ENCODE measurements around the gene SERPIND1. TPM values are rescaled to one million over a fixed set of nuclear protein-coding genes. Genes with fewer than 3 reads are reported as not detected.
"Not testable (repeated sequence)": the region's sequence is repeated elsewhere in the genome, so short reads cannot be mapped to it uniquely, and the experiment has no call there.

SERPIND1 gene
- total RNA-seq, 4 donors from 2014 or later: 2.6 TPM; not detected in 3

- DNase-seq: no peak
- WGBS, 2 donors: 90 to 95% methylated on average over 3 to 9 of the region's 10 CpGs
- no peaks in the 10 kb centered on the region for H3K4me1 ChIP-seq
- peaks cover 33 to 36% of the 10 kb centered on the region in 2 donors for H3K36me3 ChIP-seq
- intact Hi-C loops (cut with DNase I): no loop called here
- H3K9me3 ChIP-seq: no peaks in the 10 kb centered on the region
- H3K4me3 ChIP-seq (replicated peaks in 1 of 3): no peak overlapping the region
- TF ChIP-seq, protein P1, sequence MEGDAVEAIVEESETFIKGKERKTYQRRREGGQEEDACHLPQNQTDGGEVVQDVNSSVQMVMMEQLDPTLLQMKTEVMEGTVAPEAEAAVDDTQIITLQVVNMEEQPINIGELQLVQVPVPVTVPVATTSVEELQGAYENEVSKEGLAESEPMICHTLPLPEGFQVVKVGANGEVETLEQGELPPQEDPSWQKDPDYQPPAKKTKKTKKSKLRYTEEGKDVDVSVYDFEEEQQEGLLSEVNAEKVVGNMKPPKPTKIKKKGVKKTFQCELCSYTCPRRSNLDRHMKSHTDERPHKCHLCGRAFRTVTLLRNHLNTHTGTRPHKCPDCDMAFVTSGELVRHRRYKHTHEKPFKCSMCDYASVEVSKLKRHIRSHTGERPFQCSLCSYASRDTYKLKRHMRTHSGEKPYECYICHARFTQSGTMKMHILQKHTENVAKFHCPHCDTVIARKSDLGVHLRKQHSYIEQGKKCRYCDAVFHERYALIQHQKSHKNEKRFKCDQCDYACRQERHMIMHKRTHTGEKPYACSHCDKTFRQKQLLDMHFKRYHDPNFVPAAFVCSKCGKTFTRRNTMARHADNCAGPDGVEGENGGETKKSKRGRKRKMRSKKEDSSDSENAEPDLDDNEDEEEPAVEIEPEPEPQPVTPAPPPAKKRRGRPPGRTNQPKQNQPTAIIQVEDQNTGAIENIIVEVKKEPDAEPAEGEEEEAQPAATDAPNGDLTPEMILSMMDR (IDR thresholded peaks at IDR 0.05): no peak
- no peak for TF ChIP-seq POLR2A (IDR thresholded peaks at IDR 0.05)
- H3K27me3 ChIP-seq: no peaks in the 10 kb centered on the region
- no peak overlapping the region for H3K27ac ChIP-seq
These were observed 45.3 kb upstream of the SERPIND1 start for GRCh38 chr22:20728523-20729190.

DNA sequence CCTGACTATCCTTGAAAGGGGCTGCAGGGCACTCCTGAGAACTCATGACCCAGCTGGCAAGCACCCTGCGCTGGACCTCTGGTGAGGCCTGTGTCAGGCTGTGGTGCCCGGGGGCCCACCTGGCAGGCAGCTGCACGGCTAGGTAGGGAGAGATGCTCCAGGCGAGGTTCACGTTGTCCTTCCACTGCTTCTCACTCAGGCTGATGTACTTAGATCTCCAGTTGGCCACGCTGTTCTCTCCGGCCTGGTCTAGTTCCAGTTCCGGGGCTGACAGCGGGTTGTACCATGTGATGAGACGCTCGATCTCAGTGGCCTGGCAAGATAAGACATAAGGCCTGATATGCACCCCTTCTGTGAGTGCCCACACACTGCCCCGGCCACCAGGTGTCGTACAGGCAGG lies 44.7 kb upstream of the SERPIND1 start:
- Histone ChIP-seq H3K4me1 (no peaks in the 10 kb centered on the region), H3K9me3 (no peaks in the 10 kb centered on the region), H3K36me3 (peaks cover 33 to 36% of the 10 kb centered on the region in 2 donors), H3K27me3 (no peaks in the 10 kb centered on the region), H3K27ac (no peak overlapping the region), H3K4me3 (replicated peaks in 1 of 3) (no peak overlapping the region)
- TF ChIP-seq, protein P1 (IDR thresholded peaks at IDR 0.05): no peak
- TF ChIP-seq POLR2A (IDR thresholded peaks at IDR 0.05): no peak
- intact Hi-C loops (cut with DNase I): no loop called here
- DNase-seq: no peak
- WGBS, 2 donors: 91 to 94% methylated on average over 8 to 12 of the region's 13 CpGs

- H3K4me1 ChIP-seq; H3K27me3 ChIP-seq; DNase-seq; H3K4me3 ChIP-seq (replicated peaks in 1 of 3); H3K27ac ChIP-seq; H3K9me3 ChIP-seq; intact Hi-C loops (cut with DNase I): not testable (repeated sequence)
- peaks cover 15 to 21% of the 10 kb centered on the region in 2 donors for H3K36me3 ChIP-seq
- WGBS, 2 donors: 95 to 100% methylated on average over 2 to 5 of the region's 8 CpGs
These were observed 41.5 kb upstream of the SERPIND1 start for GRCh38 chr22:20732431-20732830.

DNA sequence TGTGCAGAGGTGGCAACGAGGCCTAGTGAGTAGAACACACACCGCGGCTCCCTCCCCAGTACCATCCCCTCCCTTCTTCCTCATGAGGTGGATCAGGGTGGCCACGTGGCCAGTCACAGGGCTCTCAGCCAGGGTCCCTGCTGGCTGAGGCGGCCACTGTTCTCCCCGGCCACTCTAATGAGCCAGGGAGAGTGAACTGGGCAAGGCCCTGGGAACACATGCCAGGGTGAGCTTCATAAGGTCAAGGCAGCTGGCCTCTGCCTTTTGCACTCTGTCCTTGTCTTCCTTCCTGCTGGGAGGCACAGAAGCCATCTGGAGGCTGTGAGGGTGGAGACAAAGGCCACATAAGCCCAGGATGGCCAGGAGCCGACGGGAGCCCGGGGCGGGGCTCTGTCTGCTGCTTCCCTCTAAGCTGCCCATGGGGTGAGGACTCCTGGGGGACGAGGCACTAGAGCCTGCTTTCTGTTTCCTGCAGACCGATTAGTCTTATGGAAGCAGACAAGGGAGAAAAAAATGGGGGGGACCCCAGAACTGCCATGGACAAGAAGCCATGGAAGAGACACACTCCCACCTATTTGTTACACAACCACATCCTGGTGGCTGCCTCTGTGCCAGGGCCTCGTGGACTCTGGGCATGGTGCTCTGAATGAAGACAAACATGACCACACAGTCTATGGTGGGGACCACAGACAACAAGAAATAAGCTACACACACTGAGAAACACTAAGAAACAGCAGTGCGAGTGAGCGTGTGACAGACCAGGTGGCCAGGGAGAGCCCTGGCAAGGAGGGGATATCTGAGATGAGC lies 38.4 kb upstream of the SERPIND1 start:
- H3K27me3 ChIP-seq; intact Hi-C loops (cut with DNase I); H3K4me3 ChIP-seq (replicated peaks in 1 of 3); H3K4me1 ChIP-seq; H3K36me3 ChIP-seq; H3K9me3 ChIP-seq; H3K27ac ChIP-seq; DNase-seq: not testable (repeated sequence)
- 84 to 88% methylated on average over 7 to 9 of the region's 15 CpGs for WGBS, 2 donors

- 88 to 90% methylated on average over 3 of the region's 3 CpGs for WGBS, 2 donors
- H3K27ac ChIP-seq; H3K36me3 ChIP-seq; intact Hi-C loops (cut with DNase I); H3K4me3 ChIP-seq (replicated peaks in 1 of 3); H3K4me1 ChIP-seq; H3K9me3 ChIP-seq; DNase-seq; H3K27me3 ChIP-seq: not testable (repeated sequence)
These were observed 37.0 kb upstream of the SERPIND1 start for GRCh38 chr22:20736891-20737290.

DNA sequence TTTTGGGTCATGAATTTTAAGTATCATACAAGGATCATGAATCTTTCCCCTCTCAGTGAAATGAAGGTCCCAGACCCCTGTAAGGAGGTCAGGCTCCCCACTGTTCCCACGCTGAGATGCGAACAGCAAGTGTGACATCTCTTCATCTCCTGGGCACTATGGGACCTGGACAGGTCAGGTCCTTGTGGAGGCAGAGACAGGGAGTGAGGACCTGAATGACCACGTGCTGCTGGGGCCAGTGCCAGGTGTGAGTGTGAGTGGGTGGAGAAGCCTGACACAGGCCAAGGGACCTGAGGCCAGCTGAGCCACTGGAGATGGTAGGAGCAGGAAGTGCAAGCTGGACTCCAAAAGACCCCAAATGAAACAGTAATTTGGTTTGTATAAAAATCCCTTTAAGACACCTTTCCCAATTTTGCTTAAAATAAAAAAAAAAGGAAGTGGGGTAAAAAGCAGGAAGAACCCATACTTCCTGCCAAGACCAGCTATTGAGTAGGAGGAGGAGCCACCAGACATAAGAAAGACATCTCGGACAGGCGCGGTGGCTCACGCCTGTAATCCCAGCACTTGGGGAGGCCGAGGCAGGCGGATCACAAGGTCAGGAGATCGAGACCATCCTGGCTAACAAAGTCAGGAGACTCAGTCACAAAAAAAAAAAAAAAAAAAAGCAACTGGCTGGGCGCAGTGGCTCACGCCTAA lies 35.4 kb upstream of the SERPIND1 start:
- WGBS, 2 donors: 85% methylated on average over 12 of the region's 12 CpGs
- no peaks in the 10 kb centered on the region for H3K27me3 ChIP-seq
- DNase-seq: peak in 1 of 2 donors; percentile 25
- intact Hi-C loops (cut with DNase I): no loop called here
- H3K9me3 ChIP-seq: no peaks in the 10 kb centered on the region
- H3K4me1 ChIP-seq: no peaks in the 10 kb centered on the region
- peaks cover 6 to 16% of the 10 kb centered on the region in 2 donors for H3K36me3 ChIP-seq
- no peak overlapping the region for H3K27ac ChIP-seq
- TF ChIP-seq, protein P1 (IDR thresholded peaks at IDR 0.05): no peak
- no peak for TF ChIP-seq POLR2A (IDR thresholded peaks at IDR 0.05)
- H3K4me3 ChIP-seq (replicated peaks in 1 of 3): no peak overlapping the region

Measured in thyroid gland (tissue), 4 donors.